ENCODE data around the gene CD300LD. TPM values are rescaled to one million over a fixed set of nuclear protein-coding genes. Genes with fewer than 3 reads are reported as not detected.

Gene CD300LD
- polyA plus RNA-seq, 1 of the 3 experiments (the other 2 are of a cell fraction): not detected

DNA sequence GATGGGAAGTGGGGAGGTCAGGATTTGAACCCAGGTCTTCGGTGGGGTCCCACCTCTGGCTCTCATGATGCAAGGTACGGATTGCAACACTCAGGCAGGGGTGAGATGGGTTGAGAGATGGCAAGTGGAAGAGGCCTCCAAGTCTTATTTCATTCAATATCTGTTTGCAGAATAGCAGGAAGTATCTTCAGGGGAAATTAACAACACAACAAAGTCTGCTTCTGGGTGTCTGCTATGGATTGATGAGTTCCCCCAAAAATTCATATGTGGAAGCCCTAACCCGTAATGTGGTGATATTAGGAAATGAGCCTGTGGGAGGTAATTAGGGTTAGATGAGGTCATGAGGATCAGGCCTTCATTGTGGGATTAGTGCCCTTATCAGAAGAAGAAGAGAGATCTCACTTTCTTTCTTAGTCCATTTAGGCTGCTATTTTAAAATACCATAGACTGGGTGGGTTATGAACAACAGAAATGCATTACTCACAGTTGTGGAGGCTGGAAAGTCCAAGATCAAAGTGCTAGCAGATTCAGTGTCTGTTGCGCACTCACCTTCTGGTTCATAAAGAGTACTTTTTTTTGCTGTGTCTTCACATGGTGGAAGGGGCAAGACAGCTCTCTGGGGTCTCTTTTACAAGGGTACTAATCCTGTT lies 20.3 kb downstream of the CD300LD start:
- TF ChIP-seq MEF2A (IDR thresholded peaks at IDR 0.05; ENCODE audit: borderline replicate concordance, low read depth): no peak
- TF ChIP-seq RCOR1 (IDR thresholded peaks at IDR 0.05; ENCODE audit: low read length): no peak
- TF ChIP-seq RAD21 (IDR thresholded peaks at IDR 0.05; ENCODE audit: low read length): no peak
- no peak for TF ChIP-seq CHD2 (IDR thresholded peaks at IDR 0.05; ENCODE audit: low read length, partially characterized antibody)
- TF ChIP-seq FOSL2 (IDR thresholded peaks at IDR 0.05; ENCODE audit: borderline replicate concordance, low read depth): no peak
- no peak for TF ChIP-seq ELF1 (IDR thresholded peaks at IDR 0.05)
- Histone ChIP-seq H3K9me3 (no peaks in the 10 kb centered on the region), H3K36me3 (replicated peaks in 1 of 2; ENCODE audit: control insufficient read depth in 1 of 2, insufficient read depth in 2 of 2, low read length in 1 of 2) (no peaks in the 10 kb centered on the region), H3K9me2 (no peaks in the 10 kb centered on the region), H3K4me2 (no peak overlapping the region), H3K79me2 (ENCODE audit: insufficient read depth) (no peaks in the 10 kb centered on the region), H3K27ac (ENCODE audit: low read depth in 2 of 2, low read length in 1 of 2) (no peak overlapping the region), H3F3A (replicated peaks; ENCODE audit: insufficient read depth) (no peaks in the 10 kb centered on the region), H4K20me1 (ENCODE audit: insufficient read depth) (no peaks in the 10 kb centered on the region), H3K9ac (no peak overlapping the region), H3K27me3 (ENCODE audit: insufficient read depth) (no peaks in the 10 kb centered on the region), H3K4me1 (ENCODE audit: control insufficient read depth in 1 of 2, insufficient read depth in 2 of 2, low read depth in 1 of 2, low read length in 1 of 2) (no peaks in the 10 kb centered on the region), H3K4me3 (ENCODE audit: low read depth in 2 of 2, low read length in 1 of 2) (no peak overlapping the region), H2AFZ (ENCODE audit: low read depth) (no peak overlapping the region)
- DNase-seq: no peak
- CTCF ChIA-PET: interaction anchor here (1.1 to 2.0 kb wide), 5 partner anchors 114 to 294 kb away, joined by 3 to 9 read pairs (median 5); partner anchors contain the start of gene RAB37
- POLR2A ChIA-PET: no interaction called here
- WGBS (ENCODE audit: low lambda C conversion rate): 27% methylated on average over 4 of the region's 4 CpGs

DNA sequence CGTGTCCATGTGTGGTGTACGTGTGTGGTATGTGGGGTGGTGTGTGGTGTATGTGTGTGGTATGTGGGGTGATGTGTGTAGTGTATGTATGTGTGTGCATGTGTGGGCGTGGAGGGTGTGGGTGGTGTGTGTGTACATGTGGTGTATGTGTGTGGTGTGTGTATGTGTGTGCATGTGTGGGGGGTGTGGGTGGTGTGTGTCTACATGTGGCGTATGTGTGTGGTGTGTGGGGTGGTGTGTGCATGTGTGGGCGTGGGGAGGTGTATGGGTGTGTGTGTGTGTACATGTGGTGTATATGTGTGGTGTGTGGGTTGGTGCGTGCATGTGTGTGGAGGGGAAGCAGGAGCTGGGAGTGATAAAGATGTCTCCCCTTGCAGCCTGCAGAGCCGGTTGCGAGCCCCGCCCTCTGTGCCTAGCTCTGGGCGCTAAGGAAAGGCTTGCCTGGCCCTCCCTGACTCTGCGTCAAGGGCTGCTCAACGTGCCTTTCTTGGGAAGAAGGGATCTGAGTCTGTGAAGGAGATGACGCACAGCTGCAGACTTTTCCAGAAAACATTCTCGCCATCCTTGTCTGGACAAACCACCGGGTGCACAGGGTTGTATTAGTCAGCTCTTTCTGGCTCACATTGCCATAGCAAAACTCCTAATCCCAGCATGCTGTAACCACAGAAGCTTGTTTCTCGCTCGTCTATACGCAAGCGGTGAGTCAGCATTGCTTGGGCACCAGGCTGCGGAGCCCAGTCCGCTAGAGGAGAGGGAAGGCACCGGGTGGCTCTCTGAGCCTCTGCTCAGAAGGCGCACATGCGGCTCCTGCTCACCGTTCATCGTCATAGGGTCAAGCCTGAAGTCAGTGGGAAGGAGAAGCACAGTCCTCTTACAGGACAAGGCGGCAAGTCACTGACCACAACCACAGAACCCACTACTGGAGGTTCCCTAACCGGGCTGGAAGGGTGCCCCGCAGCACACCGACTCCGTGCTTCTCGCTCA lies 22.8 kb downstream of the CD300LD start:
- ChIA-PET CTCF (interaction anchor here (1.1 to 2.3 kb wide), 4 partner anchors 37 to 201 kb away, joined by 3 to 7 read pairs (median 4); no protein-coding TSS in a partner anchor), POLR2A (no interaction called here)
- TF ChIP-seq ZBTB33 (IDR thresholded peaks at IDR 0.05; ENCODE audit: borderline replicate concordance, low read depth): no peak
- no peak for TF ChIP-seq ELF1 (IDR thresholded peaks at IDR 0.05)
- TF ChIP-seq PBX3 (IDR thresholded peaks at IDR 0.05): no peak
- TF ChIP-seq JUND (IDR thresholded peaks at IDR 0.05): no peak
- no peak for TF ChIP-seq EP300 (IDR thresholded peaks at IDR 0.05; ENCODE audit: borderline replicate concordance in 1 of 2, low read depth in 1 of 2, low read length in 1 of 2)
- no peak for TF ChIP-seq EZH2phosphoT487 (IDR thresholded peaks at IDR 0.05; ENCODE audit: borderline replicate concordance, low read depth)
- no peak for TF ChIP-seq CTCF (IDR thresholded peaks at IDR 0.05)
- no peak for TF ChIP-seq NFIC (IDR thresholded peaks at IDR 0.05; ENCODE audit: borderline replicate concordance)
- TF ChIP-seq TEAD4 (IDR thresholded peaks at IDR 0.05; ENCODE audit: borderline replicate concordance, insufficient read depth): no peak
- no peak for TF ChIP-seq CHD2 (IDR thresholded peaks at IDR 0.05; ENCODE audit: low read length, partially characterized antibody)
- TF ChIP-seq TCF12 (IDR thresholded peaks at IDR 0.05): no peak
- H3F3A ChIP-seq (replicated peaks; ENCODE audit: insufficient read depth): no peaks in the 10 kb centered on the region
- H3K4me2 ChIP-seq: no peak overlapping the region
- H3K9me3 ChIP-seq: no peaks in the 10 kb centered on the region
- H3K9ac ChIP-seq: no peak overlapping the region
- no peak overlapping the region for H2AFZ ChIP-seq (ENCODE audit: low read depth)
- no peaks in the 10 kb centered on the region for H3K4me1 ChIP-seq (ENCODE audit: control insufficient read depth in 1 of 2, insufficient read depth in 2 of 2, low read depth in 1 of 2, low read length in 1 of 2)
- H3K36me3 ChIP-seq (replicated peaks in 1 of 2; ENCODE audit: control insufficient read depth in 1 of 2, insufficient read depth in 2 of 2, low read length in 1 of 2): no peaks in the 10 kb centered on the region
- no peaks in the 10 kb centered on the region for H4K20me1 ChIP-seq (ENCODE audit: insufficient read depth)
- H3K27ac ChIP-seq (ENCODE audit: low read depth in 2 of 2, low read length in 1 of 2): no peak overlapping the region
- WGBS (ENCODE audit: low lambda C conversion rate): 46% methylated on average over 29 of the region's 32 CpGs
- DNase-seq: no peak
- no peaks in the 10 kb centered on the region for H3K9me2 ChIP-seq
- H3K4me3 ChIP-seq (ENCODE audit: low read depth in 2 of 2, low read length in 1 of 2): no peak overlapping the region
- no peaks in the 10 kb centered on the region for H3K27me3 ChIP-seq (ENCODE audit: insufficient read depth)
- no peaks in the 10 kb centered on the region for H3K79me2 ChIP-seq (ENCODE audit: insufficient read depth)
